A549 (cell line): Measurements from ENCODE around the gene CDC6. TPM values are rescaled to one million over a fixed set of nuclear protein-coding genes. Genes with fewer than 3 reads are reported as not detected.
A peak's percentile ranks its signal among the peaks of the same experiment; 100 is the strongest.

Source experiments
- ATAC-seq, 2 experiments: fragments of 200-7000 bp in 1 of 2; fragments of >200 bp in 1 of 2; cut with Nextera tagmentation in 1 of 2; cut with Tn5 transposase in 1 of 2; 3 replicates each; pipeline versions ENCODE4 v1.8.0 to v1.9.1; 2018 to 2020; ENCODE audit warnings: mild to moderate bottlenecking in 1 of 2, moderate library complexity in 1 of 2
- CTCF ChIA-PET: fragments of 300-600 bp; sonication (Branson Sonifier 250); formaldehyde crosslinking; extraction: SDS; loops from one replicate; lab custom pipeline; 2021; ENCODE audit warnings: antibody characterized with exemption, inconsistent platforms; lab: Yijun Ruan, JAX
- POLR2A ChIA-PET: fragments of 350-600 bp; formaldehyde crosslinking; extraction: SDS; loops from one replicate; lab custom pipeline; 2021; ENCODE audit warnings: antibody characterized with exemption, inconsistent platforms; lab: Yijun Ruan, JAX
- DNase-seq, 2 experiments: peaks; one replicate each; pipeline versions ENCODE4 v3.0.0 to v3.0.0-alpha.2; 2011 to 2016; ENCODE audit warnings: low read depth in 1 of 2, low spot score in 1 of 2
- FAIRE-seq: peaks from 2 replicates; lab custom pipeline; 2011; peaks lifted over from hg19 to GRCh38; lab: Jason Lieb, UNC
- H3K27ac ChIP-seq, 2 experiments: fragments of >200 bp; sonication (Bioruptor Twin); formaldehyde crosslinking; 3 replicates each; pipeline ENCODE4 v1.5.1; 2016 to 2017
- H3K4me1 ChIP-seq: fragments of >200 bp; sonication (Bioruptor Twin); formaldehyde crosslinking; 3 replicates; pipeline ENCODE4 v1.6.1; 2016
- H3K4me2 ChIP-seq: fragments of >200 bp; sonication (Bioruptor Twin); formaldehyde crosslinking; 3 replicates; pipeline ENCODE4 v1.6.1; 2016
- H3K4me3 ChIP-seq: fragments of >200 bp; sonication (Bioruptor Twin); formaldehyde crosslinking; 3 replicates; pipeline ENCODE4 v1.5.1; 2016
- H3K9me3 ChIP-seq: fragments of >200 bp; sonication (Bioruptor Twin); formaldehyde crosslinking; 3 replicates; pipeline ENCODE4 v1.6.1; 2016
- CHD4 ChIP-seq: fragments of 200-600 bp; sonication (generic); IDR thresholded peaks from 2 replicates; pipeline ENCODE4 v1.6.1; 2016; ENCODE audit warnings: antibody characterized with exemption, mild to moderate bottlenecking, borderline replicate concordance
- CTCF ChIP-seq: fragments of >200 bp; sonication (Bioruptor Twin); formaldehyde crosslinking; IDR thresholded peaks from 3 replicates; pipeline ENCODE4 v1.5.1; 2016
- EHF ChIP-seq: fragments of 250-450 bp; sonication (Bioruptor Pico); IDR thresholded peaks from 2 replicates; pipeline ENCODE4 v1.5.0; 2020; ENCODE audit warnings: mild to moderate bottlenecking
- EP300 ChIP-seq, 2 experiments: fragments of >200 bp; sonication (Bioruptor Twin); formaldehyde crosslinking; IDR thresholded peaks; 2 replicates in 1 of 2; 3 replicates in 1 of 2; pipeline ENCODE4 v1.6.1; 2016 to 2017
- FOSB ChIP-seq: fragments of 250-450 bp; sonication (Bioruptor Pico); IDR thresholded peaks from 2 replicates; pipeline ENCODE4 v1.5.0; 2020; ENCODE audit warnings: mild to moderate bottlenecking, moderate library complexity
- FOSL2 ChIP-seq, 2 experiments: fragments of 450-650 bp in 1 of 2; fragments of >200 bp in 1 of 2; sonication (Bioruptor Twin) in 1 of 2; formaldehyde crosslinking; IDR thresholded peaks; 2 replicates each; pipeline versions ENCODE4 v1.5.0 to v1.6.1; 2016 to 2020; ENCODE audit warnings: mild to moderate bottlenecking in 1 of 2, moderate library complexity in 1 of 2
- GATA3 ChIP-seq: IDR thresholded peaks from 2 replicates; pipeline ENCODE4 v1.6.1; 2012; ENCODE audit warnings: borderline replicate concordance
- HMGXB4 ChIP-seq: fragments of 250-450 bp; sonication (Bioruptor Pico); IDR thresholded peaks from 2 replicates; pipeline ENCODE4 v1.5.0; 2021; ENCODE audit warnings: mild to moderate bottlenecking, moderate library complexity, borderline replicate concordance
- HOXA7 ChIP-seq: fragments of 250-450 bp; sonication (Bioruptor Pico); IDR thresholded peaks from 2 replicates; pipeline ENCODE4 v1.5.0; 2020; ENCODE audit warnings: mild to moderate bottlenecking, moderate library complexity
- JUNB ChIP-seq: fragments of >200 bp; sonication (Bioruptor Twin); formaldehyde crosslinking; IDR thresholded peaks from 2 replicates; pipeline ENCODE4 v1.6.1; 2016
- KDM1A ChIP-seq: fragments of 200-600 bp; sonication (generic); IDR thresholded peaks from 2 replicates; pipeline ENCODE4 v1.6.1; 2016; ENCODE audit warnings: low read depth, mild to moderate bottlenecking
- KDM5A ChIP-seq: fragments of 200-600 bp; sonication (generic); IDR thresholded peaks from 2 replicates; pipeline ENCODE4 v1.6.1; 2016; ENCODE audit warnings: antibody characterized with exemption, mild to moderate bottlenecking
- MAFK ChIP-seq: fragments of 450-650 bp; IDR thresholded peaks from 2 replicates; pipeline ENCODE4 v1.6.1; 2014; ENCODE audit not compliant: partially characterized antibody
- MYC ChIP-seq: IDR thresholded peaks from 2 replicates; pipeline ENCODE4 v1.6.1; 2012; ENCODE audit warnings: mild to moderate bottlenecking, inconsistent platforms, low read length, improper control_type of control experiment, borderline replicate concordance
- NFE2L2 ChIP-seq: fragments of 150-350 bp; conservative IDR thresholded peaks from 2 replicates; pipeline ENCODE4 v1.6.1; 2014; ENCODE audit warnings: low read length
- PBX3 ChIP-seq: IDR thresholded peaks from 2 replicates; pipeline ENCODE4 v1.6.1; 2012
- POLR2A ChIP-seq: IDR thresholded peaks from 2 replicates; pipeline ENCODE4 v1.6.1; 2012; ENCODE audit warnings: mild to moderate bottlenecking, low read length
- RCOR1 ChIP-seq: fragments of 150-350 bp; IDR thresholded peaks from 2 replicates; pipeline ENCODE4 v1.6.1; 2014; ENCODE audit warnings: antibody characterized with exemption, low read length, low read depth
- RFX5 ChIP-seq: fragments of 450-650 bp; IDR thresholded peaks from 2 replicates; pipeline ENCODE4 v1.7.1; 2014; ENCODE audit warnings: antibody characterized with exemption, mild to moderate bottlenecking, moderate library complexity
- USF2 ChIP-seq: fragments of 450-650 bp; IDR thresholded peaks from 2 replicates; pipeline ENCODE4 v1.6.1; 2014; ENCODE audit warnings: antibody characterized with exemption
- ZFP36 ChIP-seq: fragments of 450-650 bp; IDR thresholded peaks from 2 replicates; pipeline ENCODE4 v1.6.1; 2014; ENCODE audit warnings: borderline replicate concordance; ENCODE audit not compliant: partially characterized antibody
- ZSCAN20 ChIP-seq: fragments of 250-450 bp; sonication (Bioruptor Pico); IDR thresholded peaks from 2 replicates; pipeline ENCODE4 v1.8.0; 2022; ENCODE audit warnings: mild to moderate bottlenecking, moderate library complexity
- WGBS: methylation state at CpG from one replicate; pipeline ENCODE4 v1.1.6; 2017; ENCODE audit errors: missing lambda C conversion rate; 5-methylcytosine and 5-hydroxymethylcytosine counted together
- polyA plus RNA-seq, 4 experiments: library from polyadenylated mRNA; depleted of rRNA in 3 of 4; stranded (reverse); fragments of >200 nt; fragmentation: RNase III in 1 of 4; extraction: RNeasy Plus Mini Kit Qiagen cat#74134 plus additional on column Dnase treatment in 1 of 4; gene quantifications; 2 replicates in 3 of 4; 3 replicates in 1 of 4; pipeline ENCODE4 v1.2.3, GENCODE V29; 2011 to 2017

The CDC6 gene
- polyA plus RNA-seq, 2 of the 4 experiments (the other 2 are of a cell fraction): 67.0 to 79.5 TPM

- CTCF ChIA-PET: interaction anchor here (0.7 to 1.7 kb wide), 4 partner anchors 11 to 277 kb away, joined by 3 to 6 read pairs (median 4); no protein-coding TSS in a partner anchor
- no peak for FAIRE-seq
Observed at GRCh38 chr17:40251576-40251975, 36.1 kb upstream of the CDC6 start.

GRCh38 chr17:40253565-40253964 is 34.1 kb upstream of the CDC6 start:
- no peak for FAIRE-seq
- POLR2A ChIA-PET: no interaction called here

More at GRCh38 chr17:40251576-40251975, 36.1 kb upstream of the CDC6 start:
- no peak overlapping the region for H3K27ac ChIP-seq
- peak overlapping the region; percentile 19; the same call in 2 of the 3 replicates for H3K4me2 ChIP-seq
- no peak overlapping the region for H3K4me3 ChIP-seq
- no peaks in the 10 kb centered on the region for H3K9me3 ChIP-seq
- ATAC-seq (peak; percentile 77 to 83), DNase-seq (peak; percentile 58 to 64)
- peaks cover 13% of the 10 kb centered on the region for H3K4me1 ChIP-seq
- no peak for TF ChIP-seq RCOR1
- no peak for TF ChIP-seq HMGXB4 (CRISPR knock-in tag)
- no peak for TF ChIP-seq FOSL2 (IDR thresholded peaks at IDR 0.05)
- peak; percentile 46 for TF ChIP-seq FOSL2 (CRISPR knock-in tag; IDR thresholded peaks at IDR 0.05)
- TF ChIP-seq RFX5: no peak
- no peak for TF ChIP-seq NFE2L2
- no peak for TF ChIP-seq ZSCAN20
- no peak for TF ChIP-seq ZFP36
- TF ChIP-seq KDM1A: no peak
- TF ChIP-seq EP300 (IDR thresholded peaks at IDR 0.05): no peak
- peak; percentile 45 for TF ChIP-seq MAFK
- TF ChIP-seq USF2: no peak
- TF ChIP-seq FOSB: no peak
- no peak for TF ChIP-seq CHD4
- TF ChIP-seq HOXA7 (CRISPR knock-in tag): no peak
- POLR2A ChIA-PET: no interaction called here

More at GRCh38 chr17:40253565-40253964, 34.1 kb upstream of the CDC6 start:
- no peak for DNase-seq
- CTCF ChIA-PET: interaction anchor here (0.7 to 1.7 kb wide), 3 partner anchors 35 to 227 kb away, joined by 3 to 4 read pairs (median 3); no protein-coding TSS in a partner anchor
- H3K4me2 ChIP-seq: no peak overlapping the region
- no peak overlapping the region for H3K4me3 ChIP-seq
- peaks cover 13% of the 10 kb centered on the region for H3K4me1 ChIP-seq
- no peak for TF ChIP-seq RFX5
- no peak for TF ChIP-seq PBX3
- no peak for TF ChIP-seq GATA3
- TF ChIP-seq NFE2L2: no peak
- TF ChIP-seq JUNB: no peak
- TF ChIP-seq KDM5A: no peak
- TF ChIP-seq CTCF: no peak
- TF ChIP-seq ZFP36: no peak
- no peak for TF ChIP-seq POLR2A
- TF ChIP-seq MYC: no peak
- TF ChIP-seq EHF (CRISPR knock-in tag): no peak
- TF ChIP-seq FOSL2 (IDR thresholded peaks at IDR 0.05): no peak
- TF ChIP-seq FOSL2 (CRISPR knock-in tag; IDR thresholded peaks at IDR 0.05): no peak
- no peak for ATAC-seq
- no peak overlapping the region for H3K27ac ChIP-seq
- H3K9me3 ChIP-seq: no peaks in the 10 kb centered on the region
- 98% methylated on average over 3 of the region's 3 CpGs for WGBS
